ENCODE results near the gene CBFA2T2. TPM values are rescaled to one million over a fixed set of nuclear protein-coding genes. Genes with fewer than 3 reads are reported as not detected.
A peak's percentile ranks its signal among the peaks of the same experiment; 100 is the strongest.

The CBFA2T2 gene
- polyA plus RNA-seq, 3 donors = 1.7 to 9.7 (median 4.9) TPM

GRCh38 chr20:33575282-33575681, 85.4 kb downstream of the CBFA2T2 start:
- Mint-ChIP-seq H3K27me3 (ENCODE audit: low read depth in 3 of 3) (no peaks in the 10 kb centered on the region), H3K27ac (no peak overlapping the region), H3K4me3 (no peak overlapping the region), H3K4me1 (peaks cover 4% of the 10 kb centered on the region), H3K36me3 (no peaks in the 10 kb centered on the region), H3K9me3 (no peaks in the 10 kb centered on the region)
- Histone ChIP-seq H3K4me1 (ENCODE audit: control insufficient read depth in 1 of 2, insufficient read depth in 2 of 2, low read length in 2 of 2) (no peaks in the 10 kb centered on the region), H3K9me3 (replicated peaks in 1 of 2; ENCODE audit: control insufficient read depth in 1 of 2, insufficient read depth in 1 of 2, low read length in 2 of 2) (no peaks in the 10 kb centered on the region), H3K79me2 (ENCODE audit: insufficient read depth, low read length) (no peaks in the 10 kb centered on the region), H3K27ac (ENCODE audit: low read depth in 1 of 2, low read length in 2 of 2) (no peak overlapping the region), H3K36me3 (replicated peaks in 1 of 2; ENCODE audit: control insufficient read depth in 1 of 2, insufficient read depth in 2 of 2, low read length in 2 of 2) (no peaks in the 10 kb centered on the region), H3K4me2 (replicated peaks; ENCODE audit: extremely low read depth, low read length, poor library complexity, severe bottlenecking) (no peak overlapping the region), H3K27me3 (ENCODE audit: control insufficient read depth in 2 of 2, insufficient read depth in 2 of 2, low read length in 2 of 2) (no peaks in the 10 kb centered on the region), H3K4me3 (replicated peaks in 1 of 3; ENCODE audit: low read depth in 2 of 3, low read length in 3 of 3) (no peak overlapping the region), H4K20me1 (ENCODE audit: insufficient read depth, low read length) (peaks cover 6% of the 10 kb centered on the region), H3K9ac (ENCODE audit: insufficient read depth, low read length, poor library complexity, severe bottlenecking) (no peak overlapping the region), H2AFZ (ENCODE audit: insufficient read depth, low read depth, low read length, poor library complexity, severe bottlenecking) (no peak overlapping the region)
- WGBS (ENCODE audit: insufficient coverage) = no CpG with 5 or more reads among the region's 3 CpGs
- intact Hi-C loops (cut with micrococcal nuclease) = no loop called here
- no peak for TF ChIP-seq CTCF (IDR thresholded peaks at IDR 0.05)
- DNase-seq = no peak

- WGBS (ENCODE audit: insufficient coverage) = 90% methylated on average over 3 of the region's 4 CpGs
Measured at GRCh38 chr20:33576432-33577125, 86.7 kb downstream of the CBFA2T2 start.

More at GRCh38 chr20:33576432-33577125, 86.7 kb downstream of the CBFA2T2 start:
- Mint-ChIP-seq H3K9me3 (no peaks in the 10 kb centered on the region), H3K27me3 (ENCODE audit: low read depth in 3 of 3) (no peaks in the 10 kb centered on the region), H3K27ac (peak overlapping the region in 1 of 7 donors; percentile 26), H3K36me3 (no peaks in the 10 kb centered on the region), H3K4me3 (no peak overlapping the region), H3K4me1 (peaks cover 4% of the 10 kb centered on the region)
- DNase-seq = no peak
- Histone ChIP-seq H3K4me2 (replicated peaks; ENCODE audit: extremely low read depth, low read length, poor library complexity, severe bottlenecking) (no peak overlapping the region), H3K9ac (ENCODE audit: insufficient read depth, low read length, poor library complexity, severe bottlenecking) (no peak overlapping the region), H4K20me1 (ENCODE audit: insufficient read depth, low read length) (peaks cover 6% of the 10 kb centered on the region), H3K9me3 (replicated peaks in 1 of 2; ENCODE audit: control insufficient read depth in 1 of 2, insufficient read depth in 1 of 2, low read length in 2 of 2) (no peaks in the 10 kb centered on the region), H3K4me1 (ENCODE audit: control insufficient read depth in 1 of 2, insufficient read depth in 2 of 2, low read length in 2 of 2) (no peaks in the 10 kb centered on the region), H3K4me3 (replicated peaks in 1 of 3; ENCODE audit: low read depth in 2 of 3, low read length in 3 of 3) (no peak overlapping the region), H3K27me3 (ENCODE audit: control insufficient read depth in 2 of 2, insufficient read depth in 2 of 2, low read length in 2 of 2) (no peaks in the 10 kb centered on the region), H3K79me2 (ENCODE audit: insufficient read depth, low read length) (no peaks in the 10 kb centered on the region), H3K36me3 (replicated peaks in 1 of 2; ENCODE audit: control insufficient read depth in 1 of 2, insufficient read depth in 2 of 2, low read length in 2 of 2) (no peaks in the 10 kb centered on the region), H2AFZ (ENCODE audit: insufficient read depth, low read depth, low read length, poor library complexity, severe bottlenecking) (no peak overlapping the region), H3K27ac (ENCODE audit: low read depth in 1 of 2, low read length in 2 of 2) (no peak overlapping the region)
- intact Hi-C loops (cut with micrococcal nuclease) = no loop called here
- no peak for TF ChIP-seq CTCF (IDR thresholded peaks at IDR 0.05)

All from CD14-positive monocyte (primary cell).